ENCODE results near the gene CSMD2.

DNA sequence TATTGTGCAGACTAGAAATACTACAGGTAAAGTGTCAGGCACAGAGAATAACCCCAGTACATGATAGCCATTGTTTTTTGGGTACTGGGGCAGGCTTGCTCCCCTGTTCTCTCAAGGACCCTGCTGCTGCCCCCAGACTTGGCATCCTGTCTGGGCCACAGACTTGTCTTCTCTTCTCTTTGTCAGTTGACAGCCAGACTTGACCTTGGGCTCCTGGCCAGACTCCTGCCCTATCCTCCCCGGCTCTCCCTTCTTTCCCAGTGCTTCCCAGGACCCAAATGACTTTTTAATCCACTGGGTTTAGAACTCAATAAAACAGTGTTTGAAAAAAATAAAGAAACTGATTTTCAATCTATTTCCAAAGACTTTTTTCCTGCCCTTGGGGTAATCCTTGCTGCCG is 649.4 kb downstream of the CSMD2 start:
- TF ChIP-seq, protein P1, sequence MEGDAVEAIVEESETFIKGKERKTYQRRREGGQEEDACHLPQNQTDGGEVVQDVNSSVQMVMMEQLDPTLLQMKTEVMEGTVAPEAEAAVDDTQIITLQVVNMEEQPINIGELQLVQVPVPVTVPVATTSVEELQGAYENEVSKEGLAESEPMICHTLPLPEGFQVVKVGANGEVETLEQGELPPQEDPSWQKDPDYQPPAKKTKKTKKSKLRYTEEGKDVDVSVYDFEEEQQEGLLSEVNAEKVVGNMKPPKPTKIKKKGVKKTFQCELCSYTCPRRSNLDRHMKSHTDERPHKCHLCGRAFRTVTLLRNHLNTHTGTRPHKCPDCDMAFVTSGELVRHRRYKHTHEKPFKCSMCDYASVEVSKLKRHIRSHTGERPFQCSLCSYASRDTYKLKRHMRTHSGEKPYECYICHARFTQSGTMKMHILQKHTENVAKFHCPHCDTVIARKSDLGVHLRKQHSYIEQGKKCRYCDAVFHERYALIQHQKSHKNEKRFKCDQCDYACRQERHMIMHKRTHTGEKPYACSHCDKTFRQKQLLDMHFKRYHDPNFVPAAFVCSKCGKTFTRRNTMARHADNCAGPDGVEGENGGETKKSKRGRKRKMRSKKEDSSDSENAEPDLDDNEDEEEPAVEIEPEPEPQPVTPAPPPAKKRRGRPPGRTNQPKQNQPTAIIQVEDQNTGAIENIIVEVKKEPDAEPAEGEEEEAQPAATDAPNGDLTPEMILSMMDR (IDR thresholded peaks at IDR 0.05): no peak
- TF ChIP-seq POLR2A (IDR thresholded peaks at IDR 0.05) (no peak), EP300 (IDR thresholded peaks at IDR 0.05; ENCODE audit: low read depth) (no peak), POLR2AphosphoS5 (IDR thresholded peaks at IDR 0.05) (no peak)

All from transverse colon (tissue), 4 donors.